OCI-LY7 (cell line): ENCODE measurements around the gene LYG2. TPM values are rescaled to one million over a fixed set of nuclear protein-coding genes. Genes with fewer than 3 reads are reported as not detected.
"Not testable (repeated sequence)": the region's sequence is repeated elsewhere in the genome, so short reads cannot be mapped to it uniquely, and the experiment has no call there.

Experiments used
- Bru-seq: library from RNA; stranded (reverse); fragments of 400-500 nt; gene quantifications from one replicate; lab custom pipeline; 2021; lab: Mats Ljungman, UMichigan
- BruChase-seq, 2 experiments: library from RNA; stranded (reverse); fragments of 400-500 nt; gene quantifications; one replicate each; lab custom pipeline; 2021; lab: Mats Ljungman, UMichigan
- BruUV-seq: library from RNA; stranded (reverse); fragments of 400-500 nt; replicated peaks from 2 replicates; lab custom pipeline; 2021; lab: Mats Ljungman, UMichigan
- CTCF ChIA-PET: fragments of 300-600 bp; sonication (Branson Sonifier 250); formaldehyde crosslinking; loops from one replicate; lab custom pipeline; 2022; ENCODE audit warnings: antibody characterized with exemption; ENCODE audit not compliant: unreplicated experiment; lab: Charles Lee
- POLR2A ChIA-PET: fragments of 300-600 bp; sonication (Branson Sonifier 250); formaldehyde crosslinking; loops from one replicate; lab custom pipeline; 2022; ENCODE audit warnings: antibody characterized with exemption; lab: Charles Lee
- DNase-seq: peaks from one replicate; pipeline ENCODE4 v3.0.0-alpha.2; 2015; ENCODE audit warnings: low spot score
- H2AFZ ChIP-seq: fragments of 200-600 bp; sonication (generic), shearing (Covaris generic); 2 replicates; pipeline ENCODE4 v1.6.1; 2014; ENCODE audit warnings: mild to moderate bottlenecking, antibody characterized with exemption, low read length, moderate library complexity
- H3K27ac ChIP-seq: fragments of 200-600 bp; sonication (generic); 2 replicates; pipeline ENCODE4 v1.5.1; 2014; ENCODE audit warnings: mixed run types, low read depth, mild to moderate bottlenecking, moderate library complexity, low read length, inconsistent platforms; ENCODE audit not compliant: poor library complexity, severe bottlenecking
- H3K36me3 ChIP-seq: fragments of 200-600 bp; sonication (generic); 2 replicates; pipeline ENCODE4 v1.6.1; 2014; ENCODE audit warnings: mild to moderate bottlenecking, antibody characterized with exemption, low read length, moderate library complexity, mixed read lengths; ENCODE audit not compliant: insufficient read depth
- H3K4me1 ChIP-seq: fragments of 200-600 bp; sonication (generic); 2 replicates; pipeline ENCODE4 v1.5.1; 2014; ENCODE audit warnings: mild to moderate bottlenecking, low read length; ENCODE audit not compliant: insufficient read depth, poor library complexity, severe bottlenecking
- H3K4me2 ChIP-seq: fragments of 200-600 bp; sonication (generic); 2 replicates; pipeline ENCODE4 v1.6.1; 2014; ENCODE audit warnings: mild to moderate bottlenecking, low read length
- H3K4me3 ChIP-seq: fragments of 200-600 bp; sonication (generic); 2 replicates; pipeline ENCODE4 v1.5.1; 2014; ENCODE audit warnings: mild to moderate bottlenecking, low read depth, low read length; ENCODE audit not compliant: poor library complexity, severe bottlenecking
- H3K79me2 ChIP-seq: fragments of 200-600 bp; sonication (generic); 2 replicates; pipeline ENCODE4 v1.6.1; 2016; ENCODE audit warnings: low read depth, mild to moderate bottlenecking, low read length, moderate library complexity, mixed read lengths; ENCODE audit not compliant: insufficient read depth
- H3K9me2 ChIP-seq: fragments of 200-600 bp; sonication (generic); 2 replicates; pipeline ENCODE4 v1.6.1; 2016; ENCODE audit warnings: mild to moderate bottlenecking, low read length, mixed read lengths; ENCODE audit not compliant: insufficient read depth
- H3K9me3 ChIP-seq: fragments of 200-600 bp; sonication (generic); 2 replicates; pipeline ENCODE4 v1.6.1; 2014; ENCODE audit warnings: mild to moderate bottlenecking, mixed run types, low read length, mixed read lengths
- H4K20me1 ChIP-seq: fragments of 200-600 bp; sonication (generic); 2 replicates; pipeline ENCODE4 v1.6.1; 2014; ENCODE audit warnings: mild to moderate bottlenecking, antibody characterized with exemption, low read length, moderate library complexity, mixed read lengths; ENCODE audit not compliant: insufficient read depth
- CTCF ChIP-seq: fragments of 200-600 bp; sonication (generic); conservative IDR thresholded peaks from 2 replicates; pipeline ENCODE4 v1.5.1; 2014; ENCODE audit warnings: mild to moderate bottlenecking, antibody characterized with exemption, low read length, moderate library complexity, mixed read lengths
- EZH2phosphoT487 ChIP-seq: fragments of 200-600 bp; sonication (generic); IDR thresholded peaks from 2 replicates; pipeline ENCODE4 v1.6.1; 2018; ENCODE audit warnings: low read depth, borderline replicate concordance, mild to moderate bottlenecking, mixed run types, antibody characterized with exemption, low read length, moderate library complexity, mixed read lengths
- intact Hi-C: fragments of 100-400 bp; cut with micrococcal nuclease; formaldehyde crosslinking; loops from one replicate; pipeline ENCODE4 v1.10.0; 2022; ENCODE audit not compliant: unreplicated experiment
- long read RNA-seq: library from polyadenylated mRNA; stranded (forward); transcript quantifications from one replicate; pipeline ENCODE4 v2.0.0, GENCODE V29; 2022
- total RNA-seq, 2 experiments: library from RNA; depleted of rRNA in 1 of 2; stranded (reverse); fragments of >200 nt in 1 of 2; shearing (Covaris generic) in 1 of 2; gene quantifications; 2 replicates each; pipeline ENCODE4 v1.2.3, GENCODE V29; 2014 to 2022

Gene LYG2
- total RNA-seq (2014; rRNA removed; shearing (Covaris generic)) (not detected in 2 replicates), total RNA-seq (2022) (not detected in 2 replicates), Bru-seq, nascent RNA (not detected), BruChase-seq, experiment 1, labeled RNA remaining after a 6-hour chase (not detected), BruChase-seq, experiment 2, labeled RNA remaining after a 2-hour chase (not detected)
- long read RNA-seq, result 0 reads

- Histone ChIP-seq H3K4me3 (no peak within 1 kb of the TSS), H4K20me1 (no peaks in the 10 kb centered on the region), H3K79me2 (no peaks in the 10 kb centered on the region), H3K27ac (no peak within 1 kb of the TSS), H3K4me1 (no peaks in the 10 kb centered on the region), H3K36me3 (no peaks in the 10 kb centered on the region), H2AFZ (no peak within 1 kb of the TSS), H3K4me2 (no peak within 1 kb of the TSS), H3K9me3 (no peaks in the 10 kb centered on the region), H3K9me2 (0 out of 2 replicates have a peak, but pooled peaks cover 2% of the 10 kb centered on the region)
- POLR2A ChIA-PET, result interaction anchor here (0.6 kb wide), 1 partner anchor 198 kb away, joined by 7 read pairs; no protein-coding TSS in a partner anchor
- BruUV-seq, result no TSS peak
- intact Hi-C loops, result no loop called here
- CTCF ChIA-PET, result no interaction called here
- TF ChIP-seq CTCF, result no peak
- TF ChIP-seq EZH2phosphoT487, result no peak
- no peak for DNase-seq
Measured at GRCh38 chr2:99255491-99256318, at the start of gene LYG2. LYG2 (minus strand) TSS chr2:99255666; CDS start chr2:99254260, 1,406 bp downstream.

GRCh38 chr2:99301097-99301496 lies 45.6 kb upstream of the LYG2 start, which contains the start of gene LYG1:
LYG1 (minus strand) TSS chr2:99301197; CDS start chr2:99295670, 5,527 bp downstream.
- H3K36me3 ChIP-seq, H3K4me2 ChIP-seq, H4K20me1 ChIP-seq, CTCF ChIA-PET, H3K9me3 ChIP-seq, H3K79me2 ChIP-seq, BruUV-seq, H2AFZ ChIP-seq, H3K4me1 ChIP-seq, POLR2A ChIA-PET, H3K9me2 ChIP-seq, DNase-seq, H3K4me3 ChIP-seq, H3K27ac ChIP-seq, intact Hi-C loops: not testable (repeated sequence)

- Histone ChIP-seq H3K27ac (no peak overlapping the region), H3K79me2 (no peaks in the 10 kb centered on the region), H3K9me2 (no peaks in the 10 kb centered on the region), H3K4me1 (no peaks in the 10 kb centered on the region), H3K9me3 (no peaks in the 10 kb centered on the region), H2AFZ (no peak overlapping the region), H3K36me3 (no peaks in the 10 kb centered on the region), H4K20me1 (no peaks in the 10 kb centered on the region), H3K4me3 (no peak overlapping the region), H3K4me2 (no peak overlapping the region)
- no peak for DNase-seq
- ChIA-PET POLR2A (no interaction called here), CTCF (no interaction called here)
- TF ChIP-seq EZH2phosphoT487, result no peak
- no TSS peak for BruUV-seq
- intact Hi-C loops, result no loop called here
Measured at GRCh38 chr2:99299580-99299979, 44.1 kb upstream of the LYG2 start.
